ENCODE measurements around the gene STK4.

STK4 gene

DNA sequence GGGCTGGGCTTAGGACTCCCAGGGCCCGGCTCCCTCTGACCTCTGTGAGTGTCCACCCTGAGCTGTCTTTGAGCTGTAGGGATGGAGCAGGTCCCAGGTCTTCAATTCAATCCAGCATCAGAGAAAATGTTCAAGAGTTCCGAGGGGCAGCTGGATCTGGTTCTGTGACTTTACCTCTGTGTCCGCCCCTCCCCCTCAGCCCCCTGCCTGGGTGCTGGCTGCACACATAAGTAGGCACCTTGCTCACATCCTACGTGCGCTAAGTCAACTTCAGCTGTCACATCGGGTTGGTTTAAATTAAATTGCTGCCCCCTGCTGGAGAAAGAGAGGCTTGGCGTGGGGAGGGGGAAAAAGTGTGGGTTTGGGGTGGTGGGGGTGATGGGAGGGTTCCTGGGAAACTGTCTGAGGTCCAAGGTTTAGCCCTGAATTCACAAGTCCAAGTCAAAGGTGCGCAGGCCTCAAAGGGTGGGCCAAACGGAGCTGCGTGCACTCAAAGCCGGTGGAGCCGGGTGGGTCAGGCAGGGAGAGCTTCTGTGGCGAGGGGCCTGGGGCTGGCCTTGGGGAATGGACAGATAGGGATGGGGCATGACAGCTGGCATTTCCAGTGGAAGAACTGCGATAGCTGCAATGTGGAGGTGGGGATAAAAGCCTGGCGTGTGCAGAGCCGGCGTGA, 145.6 kb downstream of the STK4 start:
- DNase-seq (ENCODE audit: low spot score): peak; percentile 58

- DNase-seq (ENCODE audit: low spot score): no peak
Observed at GRCh38 chr20:45112754-45113153, 146.4 kb downstream of the STK4 start.

GRCh38 chr20:45113865-45114264, 147.6 kb downstream of the STK4 start:
- no peak for DNase-seq (ENCODE audit: low spot score)

DNA sequence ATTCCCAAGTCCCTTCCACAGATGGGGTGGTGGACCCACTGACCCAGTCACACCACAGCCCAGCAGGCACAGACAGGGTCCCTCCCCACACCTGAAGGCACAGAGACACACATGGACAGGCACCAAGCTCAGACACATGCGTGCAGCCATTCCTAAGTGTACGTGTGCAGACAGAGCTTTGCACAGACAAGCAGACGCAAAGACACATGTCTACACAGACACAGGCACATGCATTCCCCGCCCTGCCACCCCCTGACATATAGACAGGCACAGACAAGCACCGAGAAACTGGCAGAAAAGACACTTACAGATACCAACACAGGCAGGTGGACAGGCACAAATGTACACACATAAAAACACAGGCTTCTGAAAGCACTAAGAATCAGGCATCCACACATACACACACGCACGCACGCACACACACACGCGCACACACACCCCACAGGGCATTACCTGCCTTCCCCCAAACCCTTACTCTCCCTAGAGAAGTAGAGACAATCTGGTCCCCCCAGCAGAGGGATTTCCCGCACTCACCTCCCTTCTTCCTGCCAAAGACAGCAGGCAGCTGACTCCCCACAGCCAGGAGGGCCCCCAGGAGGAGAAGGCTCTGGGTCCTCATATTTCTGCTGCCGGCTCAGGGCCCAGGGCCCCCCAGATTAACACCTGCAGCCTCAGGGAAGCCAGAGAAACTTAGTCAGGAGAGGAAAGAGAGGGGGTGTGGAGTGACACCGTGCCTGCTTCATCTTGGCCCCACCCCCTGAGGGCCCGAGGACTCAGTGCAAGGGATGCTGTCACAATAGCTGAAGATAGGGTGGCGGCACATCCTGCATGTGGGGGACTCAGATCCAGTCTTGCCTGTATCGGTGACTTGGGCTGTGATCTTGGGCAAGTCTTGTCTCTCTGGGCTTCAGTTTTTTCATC, 148.4 kb downstream of the STK4 start, which contains the start of gene WFDC5:
Gene WFDC5, minus strand, starts transcription at position 710 of the 921 bp plus-strand sequence. Its CDS starts 91 bp downstream, at position 619.
- DNase-seq (ENCODE audit: low spot score): no peak

GRCh38 chr20:45115386-45115774, 149.1 kb downstream of the STK4 start:
- no peak for DNase-seq (ENCODE audit: low spot score)

- DNase-seq (ENCODE audit: low spot score): no peak
Observed at GRCh38 chr20:45115829-45116228, 149.5 kb downstream of the STK4 start.

- DNase-seq (ENCODE audit: low spot score): no peak
Observed at GRCh38 chr20:45117581-45117980, 151.3 kb downstream of the STK4 start.

GRCh38 chr20:45118028-45118427, 151.7 kb downstream of the STK4 start:
- no peak for DNase-seq (ENCODE audit: low spot score)

- DNase-seq (ENCODE audit: low spot score): no peak
Observed at GRCh38 chr20:45119556-45120266, 153.4 kb downstream of the STK4 start.

DNA sequence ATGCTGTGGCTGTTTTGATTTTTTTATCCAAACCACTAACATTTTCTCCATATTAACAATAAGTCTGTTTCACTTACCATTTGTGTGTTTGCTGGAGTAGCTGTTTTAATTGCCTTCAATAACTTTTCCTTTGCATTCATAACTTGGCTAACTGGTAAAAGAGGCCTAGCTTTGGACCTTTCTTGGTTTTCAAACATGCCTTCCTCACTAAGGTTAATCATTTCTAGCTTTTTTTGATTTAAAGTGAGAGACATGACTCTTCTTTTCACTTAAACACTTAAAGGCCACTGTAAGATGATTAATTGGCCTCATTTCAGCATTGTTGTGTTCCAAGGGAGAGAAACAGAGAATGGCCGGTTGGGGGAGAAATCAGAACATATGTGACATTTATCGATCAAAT, 155.1 kb downstream of the STK4 start:
- no peak for DNase-seq (ENCODE audit: low spot score)

- DNase-seq (ENCODE audit: low spot score): no peak
Observed at GRCh38 chr20:45124365-45124764, 158.1 kb downstream of the STK4 start, which contains the start of gene WFDC12. TSS of gene WFDC12 (minus strand) at chr20:45124465. CDS start at chr20:45124447, 18 bp downstream.

- no peak for DNase-seq (ENCODE audit: low spot score)
Observed at GRCh38 chr20:45128099-45128498, 161.8 kb downstream of the STK4 start.

Measured in iPS-NIHi11 (cell line).